Vagina (tissue), 2 donors: ENCODE measurements around the gene SLC49A3.

Experiments
- CTCF ChIP-seq, 3 experiments: fragments of 450-650 bp in 2 of 3; fragments of 200-600 bp in 1 of 3; sonication (generic) in 1 of 3; IDR thresholded peaks; one replicate each; pipeline ENCODE4 v1.5.1; 2017 to 2019; ENCODE audit warnings: antibody characterized with exemption in 3 of 3, mild to moderate bottlenecking in 2 of 3, moderate library complexity in 2 of 3
- POLR2AphosphoS5 ChIP-seq, 2 donors: sonication (generic); formaldehyde crosslinking; IDR thresholded peaks; one replicate each; pipeline ENCODE4 v1.9.0; 2017; ENCODE audit warnings: antibody characterized with exemption in 2 of 2, mild to moderate bottlenecking in 2 of 2, low read depth in 1 of 2; ENCODE audit not compliant: insufficient read depth in 1 of 2

GRCh38 chr4:653831-654502 lies 35.0 kb downstream of the SLC49A3 start:
- TF ChIP-seq CTCF (IDR thresholded peaks at IDR 0.05) (no peak), POLR2AphosphoS5 (IDR thresholded peaks at IDR 0.05; ENCODE audit: insufficient read depth in 1 of 2, low read depth in 1 of 2) (no peak)
